IMR-90 (cell line): Measurements from ENCODE around the gene DCTN2. TPM values are rescaled to one million over a fixed set of nuclear protein-coding genes. Genes with fewer than 3 reads are reported as not detected.

Source experiments
- ATAC-seq: fragments of 200-7000 bp; cut with Tn5 transposase; 2 replicates; pipeline ENCODE4 v1.9.1; 2020; ENCODE audit warnings: low read depth, mild to moderate bottlenecking, moderate library complexity
- BruUV-seq: library from RNA; stranded (reverse); fragments of 400-500 nt; replicated peaks from 2 replicates; lab custom pipeline; 2021; lab: Mats Ljungman, UMichigan
- CTCF ChIA-PET: fragments of 300-600 bp; formaldehyde crosslinking; extraction: SDS; loops from one replicate; lab custom pipeline; 2021; ENCODE audit warnings: antibody characterized with exemption; lab: Yijun Ruan, JAX
- POLR2A ChIA-PET: fragments of 300-600 bp; sonication (Branson Sonifier 250); formaldehyde crosslinking; loops from one replicate; lab custom pipeline; 2022; ENCODE audit warnings: antibody characterized with exemption; ENCODE audit not compliant: unreplicated experiment; lab: Charles Lee
- DNase-seq: peaks from one replicate; pipeline ENCODE4 v3.0.0; 2013
- H2AFZ ChIP-seq: replicated peaks from 2 replicates; pipeline ENCODE3; 2013; ENCODE audit warnings: low read length, mild to moderate bottlenecking; ENCODE audit not compliant: poor library complexity
- H2AK5ac ChIP-seq: 2 replicates; pipeline ENCODE4 v1.6.1; 2013; ENCODE audit warnings: low read depth, low read length, inconsistent platforms
- H2AK9ac ChIP-seq: replicated peaks from 2 replicates; pipeline ENCODE3; 2013; ENCODE audit warnings: mild to moderate bottlenecking, low read depth, low read length, moderate library complexity; ENCODE audit not compliant: poor library complexity
- H2BK120ac ChIP-seq: 2 replicates; pipeline ENCODE4 v1.6.1; 2013; ENCODE audit warnings: low read depth, low read length, inconsistent platforms
- H2BK15ac ChIP-seq: 3 replicates; pipeline ENCODE4 v1.6.1; 2013; ENCODE audit warnings: low read depth, low read length, inconsistent platforms
- H2BK20ac ChIP-seq: 2 replicates; pipeline ENCODE4 v1.6.1; 2013; ENCODE audit warnings: low read depth, mild to moderate bottlenecking, inconsistent platforms, low read length, moderate library complexity
- H2BK5ac ChIP-seq: 2 replicates; pipeline ENCODE4 v1.6.1; 2013; ENCODE audit warnings: mild to moderate bottlenecking, low read depth, low read length, inconsistent platforms; ENCODE audit not compliant: poor library complexity, severe bottlenecking
- H3K14ac ChIP-seq: replicated peaks from 2 replicates; pipeline ENCODE4 v1.6.1; 2013; ENCODE audit warnings: low read depth, low read length, inconsistent platforms
- H3K18ac ChIP-seq: 2 replicates; pipeline ENCODE4 v1.6.1; 2013; ENCODE audit warnings: low read depth, low read length, control low read depth
- H3K23ac ChIP-seq: 2 replicates; pipeline ENCODE4 v1.6.1; 2013; ENCODE audit warnings: low read depth, low read length, inconsistent platforms
- H3K27ac ChIP-seq: 2 replicates; pipeline ENCODE4 v1.5.1; 2013; ENCODE audit warnings: mild to moderate bottlenecking, control low read depth, low read length; ENCODE audit not compliant: insufficient read depth
- H3K27me3 ChIP-seq: 2 replicates; pipeline ENCODE4 v1.6.1; 2013; ENCODE audit warnings: low read length; ENCODE audit not compliant: control insufficient read depth, insufficient read depth
- H3K36me3 ChIP-seq: 2 replicates; pipeline ENCODE4 v1.6.1; 2013; ENCODE audit warnings: low read length, mixed read lengths; ENCODE audit not compliant: control insufficient read depth, insufficient read depth
- H3K4ac ChIP-seq: 2 replicates; pipeline ENCODE4 v1.6.1; 2013; ENCODE audit warnings: low read depth, low read length, inconsistent platforms
- H3K4me1 ChIP-seq: 2 replicates; pipeline ENCODE4 v1.6.1; 2013; ENCODE audit warnings: low read length, mixed read lengths; ENCODE audit not compliant: control insufficient read depth, insufficient read depth
- H3K4me2 ChIP-seq: 2 replicates; pipeline ENCODE4 v1.6.1; 2013; ENCODE audit warnings: low read depth, mild to moderate bottlenecking, control low read depth, low read length, moderate library complexity
- H3K4me3 ChIP-seq: 2 replicates; pipeline ENCODE4 v1.5.1; 2013; ENCODE audit warnings: low read depth, mild to moderate bottlenecking, control low read depth, low read length, moderate library complexity; ENCODE audit not compliant: insufficient read depth
- H3K56ac ChIP-seq: 2 replicates; pipeline ENCODE4 v1.6.1; 2013; ENCODE audit warnings: low read length, inconsistent platforms; ENCODE audit not compliant: insufficient read depth; ENCODE audit errors: extremely low read depth
- H3K79me1 ChIP-seq, 2 experiments: 2 replicates each; pipeline ENCODE4 v1.6.1; 2013; ENCODE audit warnings: low read length in 2 of 2, inconsistent platforms in 1 of 2, low read depth in 1 of 2
- H3K9ac ChIP-seq: 2 replicates; pipeline ENCODE4 v1.6.1; 2013; ENCODE audit warnings: low read depth, low read length, control low read depth
- H3K9me1 ChIP-seq: 2 replicates; pipeline ENCODE4 v1.6.1; 2013; ENCODE audit warnings: low read length, inconsistent platforms; ENCODE audit not compliant: insufficient read depth
- H3K9me3 ChIP-seq: 2 replicates; pipeline ENCODE4 v1.6.1; 2013; ENCODE audit warnings: low read length; ENCODE audit not compliant: control insufficient read depth, insufficient read depth
- H4K20me1 ChIP-seq: 2 replicates; pipeline ENCODE4 v1.6.1; 2013; ENCODE audit warnings: low read length, inconsistent platforms; ENCODE audit not compliant: insufficient read depth
- H4K5ac ChIP-seq: 2 replicates; pipeline ENCODE4 v1.6.1; 2013; ENCODE audit warnings: mild to moderate bottlenecking, low read depth, low read length, control low read depth
- H4K8ac ChIP-seq, 2 experiments: 2 replicates each; pipeline ENCODE4 v1.6.1; 2013; ENCODE audit warnings: low read depth in 2 of 2, low read length in 2 of 2, control low read depth in 1 of 2, inconsistent platforms in 1 of 2
- H4K91ac ChIP-seq: 2 replicates; pipeline ENCODE4 v1.6.1; 2013; ENCODE audit warnings: low read depth, low read length, inconsistent platforms; ENCODE audit not compliant: insufficient read depth
- MAFK ChIP-seq: IDR thresholded peaks from 2 replicates; pipeline ENCODE4 v1.6.1; 2012; ENCODE audit warnings: low read depth, low read length, improper control_type of control experiment
- WGBS, 2 experiments: methylation state at CpG; one replicate each; pipeline versions ENCODE4 v1.1.5 to v1.1.7; 2013; ENCODE audit warnings: missing lambda C conversion rate in 2 of 2; ENCODE audit not compliant: insufficient read length in 1 of 2; ENCODE audit errors: extremely low coverage in 2 of 2; 5-methylcytosine and 5-hydroxymethylcytosine counted together
- dilution Hi-C: fragments of 300-500 bp; cut with HindIII; formaldehyde crosslinking; loops from one replicate; pipeline ENCODE4 v1.14.3; 2018; ENCODE audit warnings: low sequenced_read_pairs; ENCODE audit not compliant: unreplicated experiment
- in situ Hi-C: fragments of 300-500 bp; cut with MboI; formaldehyde crosslinking; loops from 3 replicates; pipeline ENCODE4 v1.14.3; 2019; ENCODE audit warnings: low sequenced_read_pairs, inconsistent platforms, mixed read lengths
- intact Hi-C: fragments of 100-400 bp; cut with micrococcal nuclease; formaldehyde crosslinking; loops from 2 replicates; pipeline ENCODE4 v1.10.0; 2022
- polyA plus RNA-seq, 3 experiments: library from polyadenylated mRNA; depleted of rRNA; stranded (reverse); fragments of >200 nt; gene quantifications; 2 replicates each; pipeline ENCODE4 v1.2.3, GENCODE V29; 2012; ENCODE audit warnings: low replicate concordance in 1 of 3
- total RNA-seq: library from RNA; depleted of rRNA; stranded (reverse); fragments of >200 nt; gene quantifications from 2 replicates; pipeline ENCODE4 v1.2.3, GENCODE V29; 2012

Gene DCTN2
- total and polyA plus RNA-seq, 2 of the 4 experiments (the other 2 are of a cell fraction) = 125 to 130 TPM

GRCh38 chr12:57525615-57526383 lies 21.2 kb downstream of the DCTN2 start:
- H3K4me2 ChIP-seq = no peak overlapping the region
- no peak overlapping the region for H4K91ac ChIP-seq
- H3K27ac ChIP-seq = no peak overlapping the region
- BruUV-seq = no TSS peak
- H2BK15ac ChIP-seq = no peak overlapping the region
- DNase-seq (no peak), ATAC-seq (no peak)
- H3K4ac ChIP-seq = no peak overlapping the region
- H3K14ac ChIP-seq = no peak overlapping the region
- peak overlapping the region; percentile 63 for H2AK9ac ChIP-seq
- no peaks in the 10 kb centered on the region for H3K9me3 ChIP-seq
- peaks cover 21% of the 10 kb centered on the region for H3K4me1 ChIP-seq
- no peak overlapping the region for H2BK5ac ChIP-seq
- H3K9ac ChIP-seq = no peak overlapping the region
- H2AK5ac ChIP-seq = no peak overlapping the region
- H3K4me3 ChIP-seq = no peak overlapping the region
- TF ChIP-seq MAFK = no peak
- H4K8ac ChIP-seq = no peak overlapping the region
- no peak overlapping the region for H2AFZ ChIP-seq
- H3K36me3 ChIP-seq = peaks cover 56% of the 10 kb centered on the region
- H4K20me1 ChIP-seq = peaks cover 26% of the 10 kb centered on the region
- peaks cover 17 to 65% of the 10 kb centered on the region in 2 experiments for H3K79me1 ChIP-seq
- H4K5ac ChIP-seq = no peak overlapping the region
- 63% methylated on average over 7 of the region's 16 CpGs; no CpG with 5 or more reads in 1 of the 2 experiments for whole genome bisulfite sequencing, 2 experiments
- H3K27me3 ChIP-seq = no peaks in the 10 kb centered on the region
- H2BK120ac ChIP-seq = no peak overlapping the region
- H3K9me1 ChIP-seq = peaks cover 14% of the 10 kb centered on the region
- intact Hi-C loops = no loop called here
- no peak overlapping the region for H3K23ac ChIP-seq
- ChIA-PET CTCF (no interaction called here), POLR2A (no interaction called here)
- H3K18ac ChIP-seq = no peak overlapping the region
- in situ Hi-C loops = no loop called here
- dilution Hi-C loops = no loop called here
- H3K56ac ChIP-seq = no peak overlapping the region
- no peak overlapping the region for H2BK20ac ChIP-seq
